ENCODE results near the gene PTPRQ.

The PTPRQ gene

GRCh38 chr12:80702889-80703805, 259.1 kb downstream of the PTPRQ start:
- no peaks in the 10 kb centered on the region for H3K9me3 ChIP-seq (replicated peaks; ENCODE audit: insufficient read depth, low read length)
- H3K4me2 ChIP-seq (ENCODE audit: low read depth, low read length): peak overlapping the region; percentile 77
- H3K9me2 ChIP-seq (replicated peaks; ENCODE audit: insufficient read depth, low read length): no peaks in the 10 kb centered on the region
- peak overlapping the region; percentile 84 for H2AFZ ChIP-seq (ENCODE audit: low read length)
- no peaks in the 10 kb centered on the region for H3K79me2 ChIP-seq (ENCODE audit: low read length)
- H4K20me1 ChIP-seq (ENCODE audit: insufficient read depth, low read length): no peaks in the 10 kb centered on the region
- H3K27ac ChIP-seq (ENCODE audit: low read length): peak overlapping the region; percentile 86
- DNase-seq: peak; percentile 84
- peak overlapping the region; percentile 61; the same call in 1 of the 2 replicates for H3K9ac ChIP-seq (ENCODE audit: low read length)
- TF ChIP-seq EZH2 (optimal IDR thresholded peaks at IDR 0.05; ENCODE audit: low read depth, low read length) (no peak), EZH2phosphoT487 (IDR thresholded peaks at IDR 0.05; ENCODE audit: low read length) (no peak), CTCF (IDR thresholded peaks at IDR 0.05; ENCODE audit: low read length) (no peak)
- peaks cover 13% of the 10 kb centered on the region for H3K4me1 ChIP-seq (ENCODE audit: low read length)
- H3F3A ChIP-seq (ENCODE audit: insufficient read depth, low read length): peaks cover 18% of the 10 kb centered on the region
- H3K4me3 ChIP-seq (ENCODE audit: low read length): peak overlapping the region; percentile 68
- H3K36me3 ChIP-seq (replicated peaks; ENCODE audit: insufficient read depth, low read length): no peaks in the 10 kb centered on the region
- H3K27me3 ChIP-seq (replicated peaks; ENCODE audit: insufficient read depth, low read length): no peaks in the 10 kb centered on the region

GRCh38 chr12:80704420-80704819, 260.4 kb downstream of the PTPRQ start:
- Histone ChIP-seq H3K9me3 (replicated peaks; ENCODE audit: insufficient read depth, low read length) (no peaks in the 10 kb centered on the region), H3K9me2 (replicated peaks; ENCODE audit: insufficient read depth, low read length) (no peaks in the 10 kb centered on the region), H3F3A (ENCODE audit: insufficient read depth, low read length) (peaks cover 18% of the 10 kb centered on the region), H2AFZ (ENCODE audit: low read length) (no peak overlapping the region), H3K4me3 (ENCODE audit: low read length) (no peak overlapping the region), H3K79me2 (ENCODE audit: low read length) (no peaks in the 10 kb centered on the region), H3K27me3 (replicated peaks; ENCODE audit: insufficient read depth, low read length) (no peaks in the 10 kb centered on the region), H4K20me1 (ENCODE audit: insufficient read depth, low read length) (no peaks in the 10 kb centered on the region), H3K27ac (ENCODE audit: low read length) (no peak overlapping the region), H3K4me2 (ENCODE audit: low read depth, low read length) (no peak overlapping the region), H3K36me3 (replicated peaks; ENCODE audit: insufficient read depth, low read length) (no peaks in the 10 kb centered on the region), H3K4me1 (ENCODE audit: low read length) (peaks cover 13% of the 10 kb centered on the region), H3K9ac (ENCODE audit: low read length) (no peak overlapping the region)
- TF ChIP-seq EZH2phosphoT487 (IDR thresholded peaks at IDR 0.05; ENCODE audit: low read length): no peak
- TF ChIP-seq EZH2 (optimal IDR thresholded peaks at IDR 0.05; ENCODE audit: low read depth, low read length): no peak
- TF ChIP-seq CTCF (IDR thresholded peaks at IDR 0.05; ENCODE audit: low read length): no peak
- no peak for DNase-seq

GRCh38 chr12:80707126-80707829, 263.2 kb downstream of the PTPRQ start, which contains the start of gene MYF6:
Gene MYF6 (plus strand): TSS chr12:80707634. CDS start chr12:80707720, 86 bp downstream.
- no peak within 1 kb of the TSS for H3K4me3 ChIP-seq (ENCODE audit: low read length)
- H3K9ac ChIP-seq (ENCODE audit: low read length): no peak within 1 kb of the TSS
- no peak within 1 kb of the TSS for H2AFZ ChIP-seq (ENCODE audit: low read length)
- H3K79me2 ChIP-seq (ENCODE audit: low read length): no peaks in the 10 kb centered on the region
- TF ChIP-seq CTCF (IDR thresholded peaks at IDR 0.05; ENCODE audit: low read length): no peak
- TF ChIP-seq EZH2phosphoT487 (IDR thresholded peaks at IDR 0.05; ENCODE audit: low read length): no peak
- TF ChIP-seq EZH2 (optimal IDR thresholded peaks at IDR 0.05; ENCODE audit: low read depth, low read length): no peak
- no peaks in the 10 kb centered on the region for H4K20me1 ChIP-seq (ENCODE audit: insufficient read depth, low read length)
- peaks cover 10% of the 10 kb centered on the region for H3K4me1 ChIP-seq (ENCODE audit: low read length)
- no peaks in the 10 kb centered on the region for H3K9me2 ChIP-seq (replicated peaks; ENCODE audit: insufficient read depth, low read length)
- no peaks in the 10 kb centered on the region for H3K36me3 ChIP-seq (replicated peaks; ENCODE audit: insufficient read depth, low read length)
- H3F3A ChIP-seq (ENCODE audit: insufficient read depth, low read length): peaks cover 18% of the 10 kb centered on the region
- H3K4me2 ChIP-seq (ENCODE audit: low read depth, low read length): no peak within 1 kb of the TSS
- H3K9me3 ChIP-seq (replicated peaks; ENCODE audit: insufficient read depth, low read length): no peaks in the 10 kb centered on the region
- H3K27me3 ChIP-seq (replicated peaks; ENCODE audit: insufficient read depth, low read length): no peaks in the 10 kb centered on the region
- no peak within 1 kb of the TSS for H3K27ac ChIP-seq (ENCODE audit: low read length)
- DNase-seq: no peak

All from MM.1S (cell line).